ENCODE measurements around the gene HHAT.

Gene HHAT

GRCh38 chr1:210516092-210516656 is 187.5 kb downstream of the HHAT start:
- H3K4me3 ChIP-seq (ENCODE audit: low read depth, low read length) = no peak overlapping the region
- no peaks in the 10 kb centered on the region for H3K27me3 ChIP-seq (ENCODE audit: control insufficient read depth, insufficient read depth, low read length)
- H3K27ac ChIP-seq (ENCODE audit: low read depth, low read length) = no peak overlapping the region
- no peaks in the 10 kb centered on the region for H3K4me1 ChIP-seq (ENCODE audit: control insufficient read depth, insufficient read depth, low read length)
- no peak overlapping the region for H3K9ac ChIP-seq (ENCODE audit: low read length)
- H3K36me3 ChIP-seq (ENCODE audit: control insufficient read depth, insufficient read depth, low read length) = no peaks in the 10 kb centered on the region
- no peaks in the 10 kb centered on the region for H3K9me3 ChIP-seq (ENCODE audit: control insufficient read depth, insufficient read depth, low read depth, low read length)

GRCh38 chr1:210516697-210517459 is 188.2 kb downstream of the HHAT start:
- Histone ChIP-seq H3K36me3 (ENCODE audit: control insufficient read depth, insufficient read depth, low read length) (no peaks in the 10 kb centered on the region), H3K9ac (ENCODE audit: low read length) (no peak overlapping the region), H3K9me3 (ENCODE audit: control insufficient read depth, insufficient read depth, low read depth, low read length) (no peaks in the 10 kb centered on the region)

GRCh38 chr1:210523830-210524229 is 195.1 kb downstream of the HHAT start:
- H3K27me3 ChIP-seq (ENCODE audit: control insufficient read depth, insufficient read depth, low read length) = no peaks in the 10 kb centered on the region
- no peak overlapping the region for H3K27ac ChIP-seq (ENCODE audit: low read depth, low read length)
- no peaks in the 10 kb centered on the region for H3K9me3 ChIP-seq (ENCODE audit: control insufficient read depth, insufficient read depth, low read depth, low read length)
- no peak overlapping the region for H3K4me3 ChIP-seq (ENCODE audit: low read depth, low read length)
- peaks cover 10% of the 10 kb centered on the region; the same call in 1 of the 2 replicates for H3K4me1 ChIP-seq (ENCODE audit: control insufficient read depth, insufficient read depth, low read length)
- no peaks in the 10 kb centered on the region for H3K36me3 ChIP-seq (ENCODE audit: control insufficient read depth, insufficient read depth, low read length)
- H3K9ac ChIP-seq (ENCODE audit: low read length) = no peak overlapping the region

More at GRCh38 chr1:210516697-210517459, 188.2 kb downstream of the HHAT start:
- Histone ChIP-seq H3K4me3 (ENCODE audit: low read depth, low read length) (no peak overlapping the region), H3K27me3 (ENCODE audit: control insufficient read depth, insufficient read depth, low read length) (no peaks in the 10 kb centered on the region), H3K4me1 (ENCODE audit: control insufficient read depth, insufficient read depth, low read length) (no peaks in the 10 kb centered on the region), H3K27ac (ENCODE audit: low read depth, low read length) (no peak overlapping the region)

GRCh38 chr1:210525716-210526454 is 197.2 kb downstream of the HHAT start:
- H3K9ac ChIP-seq (ENCODE audit: low read length) = no peak overlapping the region
- H3K36me3 ChIP-seq (ENCODE audit: control insufficient read depth, insufficient read depth, low read length) = no peaks in the 10 kb centered on the region
- no peaks in the 10 kb centered on the region for H3K9me3 ChIP-seq (ENCODE audit: control insufficient read depth, insufficient read depth, low read depth, low read length)
- peaks cover 10% of the 10 kb centered on the region; the same call in 1 of the 2 replicates for H3K4me1 ChIP-seq (ENCODE audit: control insufficient read depth, insufficient read depth, low read length)
- no peak overlapping the region for H3K4me3 ChIP-seq (ENCODE audit: low read depth, low read length)
- no peak overlapping the region for H3K27ac ChIP-seq (ENCODE audit: low read depth, low read length)
- H3K27me3 ChIP-seq (ENCODE audit: control insufficient read depth, insufficient read depth, low read length) = no peaks in the 10 kb centered on the region

GRCh38 chr1:210527091-210527490 is 198.4 kb downstream of the HHAT start:
- no peaks in the 10 kb centered on the region for H3K9me3 ChIP-seq (ENCODE audit: control insufficient read depth, insufficient read depth, low read depth, low read length)
- H3K27ac ChIP-seq (ENCODE audit: low read depth, low read length) = no peak overlapping the region
- no peaks in the 10 kb centered on the region for H3K36me3 ChIP-seq (ENCODE audit: control insufficient read depth, insufficient read depth, low read length)
- H3K9ac ChIP-seq (ENCODE audit: low read length) = no peak overlapping the region
- peaks cover 10% of the 10 kb centered on the region; the same call in 1 of the 2 replicates for H3K4me1 ChIP-seq (ENCODE audit: control insufficient read depth, insufficient read depth, low read length)
- no peaks in the 10 kb centered on the region for H3K27me3 ChIP-seq (ENCODE audit: control insufficient read depth, insufficient read depth, low read length)
- H3K4me3 ChIP-seq (ENCODE audit: low read depth, low read length) = no peak overlapping the region

- Histone ChIP-seq H3K4me3 (ENCODE audit: low read depth, low read length) (no peak overlapping the region), H3K9me3 (ENCODE audit: control insufficient read depth, insufficient read depth, low read depth, low read length) (no peaks in the 10 kb centered on the region), H3K27me3 (ENCODE audit: control insufficient read depth, insufficient read depth, low read length) (no peaks in the 10 kb centered on the region), H3K36me3 (ENCODE audit: control insufficient read depth, insufficient read depth, low read length) (no peaks in the 10 kb centered on the region), H3K27ac (ENCODE audit: low read depth, low read length) (no peak overlapping the region), H3K4me1 (ENCODE audit: control insufficient read depth, insufficient read depth, low read length) (peaks cover 24% of the 10 kb centered on the region), H3K9ac (ENCODE audit: low read length) (no peak overlapping the region)
Observed at GRCh38 chr1:210531475-210532222, 202.9 kb downstream of the HHAT start.

GRCh38 chr1:210532223-210532598 is 203.5 kb downstream of the HHAT start:
- no peaks in the 10 kb centered on the region for H3K36me3 ChIP-seq (ENCODE audit: control insufficient read depth, insufficient read depth, low read length)
- no peak overlapping the region for H3K4me3 ChIP-seq (ENCODE audit: low read depth, low read length)
- no peak overlapping the region for H3K27ac ChIP-seq (ENCODE audit: low read depth, low read length)
- H3K4me1 ChIP-seq (ENCODE audit: control insufficient read depth, insufficient read depth, low read length) = peaks cover 19% of the 10 kb centered on the region
- no peak overlapping the region for H3K9ac ChIP-seq (ENCODE audit: low read length)
- H3K27me3 ChIP-seq (ENCODE audit: control insufficient read depth, insufficient read depth, low read length) = no peaks in the 10 kb centered on the region
- no peaks in the 10 kb centered on the region for H3K9me3 ChIP-seq (ENCODE audit: control insufficient read depth, insufficient read depth, low read depth, low read length)

- Histone ChIP-seq H3K36me3 (ENCODE audit: control insufficient read depth, insufficient read depth, low read length) (no peaks in the 10 kb centered on the region), H3K4me1 (ENCODE audit: control insufficient read depth, insufficient read depth, low read length) (peaks cover 18% of the 10 kb centered on the region), H3K4me3 (ENCODE audit: low read depth, low read length) (no peak overlapping the region), H3K9ac (ENCODE audit: low read length) (no peak overlapping the region), H3K27me3 (ENCODE audit: control insufficient read depth, insufficient read depth, low read length) (no peaks in the 10 kb centered on the region), H3K27ac (ENCODE audit: low read depth, low read length) (no peak overlapping the region), H3K9me3 (ENCODE audit: control insufficient read depth, insufficient read depth, low read depth, low read length) (no peaks in the 10 kb centered on the region)
Observed at GRCh38 chr1:210535761-210536160, 207.1 kb downstream of the HHAT start.

GRCh38 chr1:210536254-210536961 is 207.7 kb downstream of the HHAT start:
- H3K9ac ChIP-seq (ENCODE audit: low read length) = no peak overlapping the region
- H3K27ac ChIP-seq (ENCODE audit: low read depth, low read length) = no peak overlapping the region

GRCh38 chr1:210540288-210540687 is 211.6 kb downstream of the HHAT start:
- no peaks in the 10 kb centered on the region for H3K36me3 ChIP-seq (ENCODE audit: control insufficient read depth, insufficient read depth, low read length)
- H3K9ac ChIP-seq (ENCODE audit: low read length) = no peak overlapping the region
- H3K4me1 ChIP-seq (ENCODE audit: control insufficient read depth, insufficient read depth, low read length) = peaks cover 18% of the 10 kb centered on the region
- H3K4me3 ChIP-seq (ENCODE audit: low read depth, low read length) = no peak overlapping the region
- H3K27me3 ChIP-seq (ENCODE audit: control insufficient read depth, insufficient read depth, low read length) = no peaks in the 10 kb centered on the region
- no peak overlapping the region for H3K27ac ChIP-seq (ENCODE audit: low read depth, low read length)
- no peaks in the 10 kb centered on the region for H3K9me3 ChIP-seq (ENCODE audit: control insufficient read depth, insufficient read depth, low read depth, low read length)

More at GRCh38 chr1:210536254-210536961, 207.7 kb downstream of the HHAT start:
- no peaks in the 10 kb centered on the region for H3K27me3 ChIP-seq (ENCODE audit: control insufficient read depth, insufficient read depth, low read length)
- peaks cover 18% of the 10 kb centered on the region for H3K4me1 ChIP-seq (ENCODE audit: control insufficient read depth, insufficient read depth, low read length)
- H3K4me3 ChIP-seq (ENCODE audit: low read depth, low read length) = no peak overlapping the region
- H3K9me3 ChIP-seq (ENCODE audit: control insufficient read depth, insufficient read depth, low read depth, low read length) = no peaks in the 10 kb centered on the region
- H3K36me3 ChIP-seq (ENCODE audit: control insufficient read depth, insufficient read depth, low read length) = no peaks in the 10 kb centered on the region
